ENCODE results near the gene PTPN1. TPM values are rescaled to one million over a fixed set of nuclear protein-coding genes. Genes with fewer than 3 reads are reported as not detected.

PTPN1 gene
- total and polyA plus RNA-seq, 2 donors (not counting 3 experiments of a cell fraction or from before 2014, with no cell fraction given): 41.1 to 64.3 TPM

GRCh38 chr20:50528804-50529351 lies 18.7 kb downstream of the PTPN1 start:
- Histone ChIP-seq H3K27ac (ENCODE audit: insufficient read depth, low read depth, low read length) (peak overlapping the region; percentile 19), H3K9ac (replicated peaks; ENCODE audit: extremely low read depth, insufficient read depth, low read length) (no peak overlapping the region), H2AFZ (ENCODE audit: low read depth, low read length) (no peak overlapping the region), H3K9me1 (replicated peaks; ENCODE audit: control insufficient read depth, extremely low read depth, insufficient read depth, low read length) (no peaks in the 10 kb centered on the region), H3K9me3 (replicated peaks; ENCODE audit: control insufficient read depth, insufficient read depth, low read length) (no peaks in the 10 kb centered on the region), H4K20me1 (replicated peaks; ENCODE audit: control insufficient read depth, extremely low read depth, insufficient read depth, low read length) (no peaks in the 10 kb centered on the region), H3K4me3 (replicated peaks in 1 of 3; ENCODE audit: insufficient read depth in 1 of 3, low read depth in 1 of 3, low read length in 3 of 3) (no peak overlapping the region), H3K36me3 (ENCODE audit: control insufficient read depth in 2 of 2, extremely low read depth in 1 of 2, insufficient read depth in 2 of 2, low read length in 2 of 2) (no peaks in the 10 kb centered on the region), H3K4me2 (ENCODE audit: insufficient read depth, low read length) (peak overlapping the region; percentile 59), H3K79me2 (ENCODE audit: control insufficient read depth, insufficient read depth, low read length) (peaks cover 93% of the 10 kb centered on the region), H3K27me3 (ENCODE audit: control insufficient read depth in 2 of 2, insufficient read depth in 2 of 2, low read length in 2 of 2) (no peaks in the 10 kb centered on the region), H3K4me1 (ENCODE audit: control insufficient read depth, extremely low read depth, insufficient read depth, low read length) (peaks cover 38% of the 10 kb centered on the region)
- CTCF ChIA-PET: interaction anchor here (0.7 to 1.3 kb wide), 3 partner anchors 9 to 24 kb away, joined by 3 to 6 read pairs (median 5); no protein-coding TSS in a partner anchor
- FAIRE-seq: peak; percentile 38
- DNase-seq (ENCODE audit: low read depth, low spot score): peak; percentile 50
- TF ChIP-seq CTCF (IDR thresholded peaks at IDR 0.05; ENCODE audit: extremely low read depth in 1 of 2, insufficient read depth in 1 of 2, low read depth in 1 of 2, low read length in 2 of 2): no peak
- TF ChIP-seq EZH2 (IDR thresholded peaks at IDR 0.05; ENCODE audit: borderline replicate concordance, low read depth, low read length, severe bottlenecking): no peak
- no peak for TF ChIP-seq POLR2A (IDR thresholded peaks at IDR 0.05; ENCODE audit: low read depth, low read length)
- TF ChIP-seq MAX (IDR thresholded peaks at IDR 0.05; ENCODE audit: insufficient read depth, insufficient read length): no peak
- TF ChIP-seq GATA2 (IDR thresholded peaks at IDR 0.05; ENCODE audit: insufficient read depth, insufficient read length, low read depth, low read length): no peak
- no peak for TF ChIP-seq MYC (IDR thresholded peaks at IDR 0.05; ENCODE audit: low read depth, low read length)
- no peak for TF ChIP-seq FOS (IDR thresholded peaks at IDR 0.05; ENCODE audit: borderline replicate concordance, insufficient read depth, low read length)
- intact Hi-C loops (cut with micrococcal nuclease) (no loop called here), dilution Hi-C loops (cut with MboI; ENCODE audit: extremely low pct_ligation_motif_present, low sequenced_read_pairs) (no loop called here)
- POLR2A ChIA-PET: interaction anchor here (0.7 to 1.6 kb wide), 2 partner anchors 12 to 15 kb away, joined by 5 to 9 read pairs; no protein-coding TSS in a partner anchor
- BruUV-seq (replicated peaks): no TSS peak

All from endothelial cell of umbilical vein (primary cell).